Cardiac muscle cell (in vitro differentiated cells and primary cell): ENCODE data around the gene OR6C6. TPM values are rescaled to one million over a fixed set of nuclear protein-coding genes. Genes with fewer than 3 reads are reported as not detected.

ENCODE experiments used
- DNase-seq, 2 donors: peaks; one replicate each; pipeline versions ENCODE4 v3.0.0 to v3.0.0-alpha.2; 2010 to 2017; ENCODE audit warnings: low read depth in 1 of 2, low spot score in 1 of 2
- H3K27ac ChIP-seq: fragments of 200-600 bp; sonication (generic); 2 replicates; pipeline ENCODE4 v1.5.1; 2016
- H3K27me3 ChIP-seq: fragments of 200-600 bp; sonication (generic); 2 replicates; pipeline ENCODE4 v1.6.0; 2016; ENCODE audit warnings: control low read depth
- H3K36me3 ChIP-seq: fragments of 200-600 bp; sonication (generic); 2 replicates; pipeline ENCODE4 v1.5.1; 2016; ENCODE audit warnings: control low read depth
- H3K4me1 ChIP-seq: fragments of 200-600 bp; sonication (generic); 2 replicates; pipeline ENCODE4 v1.8.1; 2017; ENCODE audit warnings: low read depth, mild to moderate bottlenecking, mixed run types
- H3K4me3 ChIP-seq: fragments of 200-600 bp; sonication (generic); 2 replicates; pipeline ENCODE4 v1.5.1; 2016; ENCODE audit warnings: mild to moderate bottlenecking
- H3K9me3 ChIP-seq: fragments of 200-600 bp; sonication (generic); 2 replicates; pipeline ENCODE4 v1.5.1; 2017; ENCODE audit warnings: low read depth, mild to moderate bottlenecking, control low read depth
- polyA plus RNA-seq: library from polyadenylated mRNA; unstranded; fragments of >200 nt; fragmentation: Nextera tagmentation; extraction: Ambion mirVana; gene quantifications from 2 replicates; pipeline ENCODE4 v1.2.1, GENCODE V29; 2016
- total RNA-seq: library from RNA; depleted of rRNA; stranded (reverse); fragments of >200 nt; gene quantifications from 2 replicates; pipeline ENCODE4 v1.2.3, GENCODE V29; 2016
- TF ChIP-seq, protein P1 (sequence below): IDR thresholded peaks from 2 replicates; pipeline ENCODE4 v1.5.1; 2012; ENCODE audit warnings: low read depth, mild to moderate bottlenecking, low read length

The OR6C6 gene
- total and polyA plus RNA-seq, 2 experiments from 2014 or later: not detected

DNA sequence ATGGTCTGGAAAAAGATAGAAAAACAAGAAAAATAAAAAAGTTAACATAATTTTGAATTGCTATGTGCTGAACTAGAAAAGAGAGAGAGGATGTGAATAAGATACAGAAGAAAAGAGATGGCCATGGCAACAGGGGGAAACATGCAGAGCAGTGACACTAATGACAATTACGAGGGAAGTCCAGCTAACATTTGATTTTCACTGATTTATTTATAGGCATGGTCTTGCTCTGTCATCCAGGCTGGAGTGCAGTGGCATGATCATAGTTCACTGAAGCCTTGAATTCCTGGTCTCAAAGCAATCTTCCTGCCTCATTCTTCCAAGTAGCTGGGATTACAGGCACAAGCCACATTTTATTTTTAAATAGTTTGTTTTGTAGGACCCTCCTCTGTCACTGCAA lies 50.2 kb downstream of the OR6C6 start:
- no peaks in the 10 kb centered on the region for H3K9me3 ChIP-seq
- TF ChIP-seq, protein P1, sequence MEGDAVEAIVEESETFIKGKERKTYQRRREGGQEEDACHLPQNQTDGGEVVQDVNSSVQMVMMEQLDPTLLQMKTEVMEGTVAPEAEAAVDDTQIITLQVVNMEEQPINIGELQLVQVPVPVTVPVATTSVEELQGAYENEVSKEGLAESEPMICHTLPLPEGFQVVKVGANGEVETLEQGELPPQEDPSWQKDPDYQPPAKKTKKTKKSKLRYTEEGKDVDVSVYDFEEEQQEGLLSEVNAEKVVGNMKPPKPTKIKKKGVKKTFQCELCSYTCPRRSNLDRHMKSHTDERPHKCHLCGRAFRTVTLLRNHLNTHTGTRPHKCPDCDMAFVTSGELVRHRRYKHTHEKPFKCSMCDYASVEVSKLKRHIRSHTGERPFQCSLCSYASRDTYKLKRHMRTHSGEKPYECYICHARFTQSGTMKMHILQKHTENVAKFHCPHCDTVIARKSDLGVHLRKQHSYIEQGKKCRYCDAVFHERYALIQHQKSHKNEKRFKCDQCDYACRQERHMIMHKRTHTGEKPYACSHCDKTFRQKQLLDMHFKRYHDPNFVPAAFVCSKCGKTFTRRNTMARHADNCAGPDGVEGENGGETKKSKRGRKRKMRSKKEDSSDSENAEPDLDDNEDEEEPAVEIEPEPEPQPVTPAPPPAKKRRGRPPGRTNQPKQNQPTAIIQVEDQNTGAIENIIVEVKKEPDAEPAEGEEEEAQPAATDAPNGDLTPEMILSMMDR: no peak

DNA sequence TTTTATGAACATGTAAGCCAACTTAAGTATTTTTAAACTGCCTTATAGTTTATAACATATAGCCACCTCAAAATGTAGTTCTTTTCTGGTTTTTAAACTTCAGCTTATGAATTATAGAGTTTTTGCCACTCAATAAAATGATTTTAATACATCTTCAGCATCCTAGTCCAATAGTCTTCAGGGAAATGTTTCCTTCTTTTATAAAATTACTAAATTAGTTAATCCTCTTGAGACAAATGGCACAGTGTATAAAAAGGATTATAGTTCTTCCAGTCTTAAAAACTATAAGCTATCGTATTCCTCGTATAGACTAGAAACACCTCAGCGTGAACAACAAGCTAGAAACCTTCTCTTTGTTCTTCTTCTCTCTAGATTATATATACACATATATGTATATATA lies 52.1 kb downstream of the OR6C6 start, which contains the start of gene OR6C74:
Gene OR6C74, plus strand, starts transcription at position 301 of the 400 bp plus-strand sequence. CDS start 2,679 bp downstream, outside the sequence.
- Histone ChIP-seq H3K9me3 (no peaks in the 10 kb centered on the region), H3K36me3 (no peaks in the 10 kb centered on the region), H3K4me1 (no peaks in the 10 kb centered on the region), H3K4me3 (no peak within 1 kb of the TSS), H3K27ac (no peak within 1 kb of the TSS), H3K27me3 (no peaks in the 10 kb centered on the region)
- DNase-seq: no peak
- TF ChIP-seq, protein P1: no peak

More for the DNA sequence above, 50.2 kb downstream of the OR6C6 start:
- H3K4me1 ChIP-seq: no peaks in the 10 kb centered on the region
- H3K27me3 ChIP-seq: no peaks in the 10 kb centered on the region
- DNase-seq: no peak
- no peak overlapping the region for H3K27ac ChIP-seq
- H3K4me3 ChIP-seq: no peak overlapping the region
- no peaks in the 10 kb centered on the region for H3K36me3 ChIP-seq

Other genes with a start within 250 kb of the OR6C6 start
- gene OR9K2, start 170.2 kb downstream of the OR6C6 start, total RNA-seq: not detected in 2 replicates
- not detected in 2 replicates for gene OR9K2, start 170.2 kb downstream of the OR6C6 start, polyA plus RNA-seq
- not detected in 2 replicates for gene OR10A7, start 75.5 kb downstream of the OR6C6 start, total RNA-seq
- not detected in 2 replicates for gene OR10A7, start 75.5 kb downstream of the OR6C6 start, polyA plus RNA-seq
- gene OR6C74, start 52.0 kb downstream of the OR6C6 start, total RNA-seq: not detected in 2 replicates
- gene OR6C74, start 52.0 kb downstream of the OR6C6 start, polyA plus RNA-seq: not detected in 2 replicates
- gene OR6C1, start 17.8 kb upstream of the OR6C6 start, total RNA-seq: not detected in 2 replicates
- not detected in 2 replicates for gene OR6C1, start 17.8 kb upstream of the OR6C6 start, polyA plus RNA-seq
- not detected in 2 replicates for gene OR6C3, start 34.2 kb upstream of the OR6C6 start, total RNA-seq
- not detected in 2 replicates for gene OR6C3, start 34.2 kb upstream of the OR6C6 start, polyA plus RNA-seq
- gene OR6C75, start 66.4 kb upstream of the OR6C6 start, total RNA-seq: not detected in 2 replicates
- gene OR6C75, start 66.4 kb upstream of the OR6C6 start, polyA plus RNA-seq: not detected in 2 replicates
- not detected in 2 replicates for gene OR6C65, start 104.0 kb upstream of the OR6C6 start, total RNA-seq
- gene OR6C65, start 104.0 kb upstream of the OR6C6 start, polyA plus RNA-seq: not detected in 2 replicates
- gene OR6C76, start 129.7 kb upstream of the OR6C6 start, total RNA-seq: not detected in 2 replicates
- gene OR6C76, start 129.7 kb upstream of the OR6C6 start, polyA plus RNA-seq: not detected in 2 replicates
- not detected in 2 replicates for gene OR6C2, start 147.5 kb upstream of the OR6C6 start, total RNA-seq
- gene OR6C2, start 147.5 kb upstream of the OR6C6 start, polyA plus RNA-seq: not detected in 2 replicates
- not detected in 2 replicates for gene OR6C70, start 173.6 kb upstream of the OR6C6 start, total RNA-seq
- not detected in 2 replicates for gene OR6C70, start 173.6 kb upstream of the OR6C6 start, polyA plus RNA-seq
- gene OR6C68, start 195.8 kb upstream of the OR6C6 start, total RNA-seq: not detected in 2 replicates
- not detected in 2 replicates for gene OR6C68, start 195.8 kb upstream of the OR6C6 start, polyA plus RNA-seq